IMR-90 (cell line): ENCODE measurements around the gene RIPOR3. TPM values are rescaled to one million over a fixed set of nuclear protein-coding genes. Genes with fewer than 3 reads are reported as not detected.

Experiments
- ATAC-seq: fragments of 200-7000 bp; cut with Tn5 transposase; 2 replicates; pipeline ENCODE4 v1.9.1; 2020; ENCODE audit warnings: low read depth, mild to moderate bottlenecking, moderate library complexity
- BruUV-seq: library from RNA; stranded (reverse); fragments of 400-500 nt; replicated peaks from 2 replicates; lab custom pipeline; 2021; lab: Mats Ljungman, UMichigan
- CTCF ChIA-PET: fragments of 300-600 bp; formaldehyde crosslinking; extraction: SDS; loops from one replicate; lab custom pipeline; 2021; ENCODE audit warnings: antibody characterized with exemption; lab: Yijun Ruan, JAX
- POLR2A ChIA-PET: fragments of 300-600 bp; sonication (Branson Sonifier 250); formaldehyde crosslinking; loops from one replicate; lab custom pipeline; 2022; ENCODE audit warnings: antibody characterized with exemption; ENCODE audit not compliant: unreplicated experiment; lab: Charles Lee
- DNase-seq: peaks from one replicate; pipeline ENCODE4 v3.0.0; 2013
- H2AFZ ChIP-seq: replicated peaks from 2 replicates; pipeline ENCODE3; 2013; ENCODE audit warnings: low read length, mild to moderate bottlenecking; ENCODE audit not compliant: poor library complexity
- H2AK5ac ChIP-seq: 2 replicates; pipeline ENCODE4 v1.6.1; 2013; ENCODE audit warnings: low read depth, low read length, inconsistent platforms
- H2AK9ac ChIP-seq: replicated peaks from 2 replicates; pipeline ENCODE3; 2013; ENCODE audit warnings: mild to moderate bottlenecking, low read depth, low read length, moderate library complexity; ENCODE audit not compliant: poor library complexity
- H2BK120ac ChIP-seq: 2 replicates; pipeline ENCODE4 v1.6.1; 2013; ENCODE audit warnings: low read depth, low read length, inconsistent platforms
- H2BK15ac ChIP-seq: 3 replicates; pipeline ENCODE4 v1.6.1; 2013; ENCODE audit warnings: low read depth, low read length, inconsistent platforms
- H2BK20ac ChIP-seq: 2 replicates; pipeline ENCODE4 v1.6.1; 2013; ENCODE audit warnings: low read depth, mild to moderate bottlenecking, inconsistent platforms, low read length, moderate library complexity
- H2BK5ac ChIP-seq: 2 replicates; pipeline ENCODE4 v1.6.1; 2013; ENCODE audit warnings: mild to moderate bottlenecking, low read depth, low read length, inconsistent platforms; ENCODE audit not compliant: poor library complexity, severe bottlenecking
- H3K14ac ChIP-seq: replicated peaks from 2 replicates; pipeline ENCODE4 v1.6.1; 2013; ENCODE audit warnings: low read depth, low read length, inconsistent platforms
- H3K18ac ChIP-seq: 2 replicates; pipeline ENCODE4 v1.6.1; 2013; ENCODE audit warnings: low read depth, low read length, control low read depth
- H3K23ac ChIP-seq: 2 replicates; pipeline ENCODE4 v1.6.1; 2013; ENCODE audit warnings: low read depth, low read length, inconsistent platforms
- H3K27ac ChIP-seq: 2 replicates; pipeline ENCODE4 v1.5.1; 2013; ENCODE audit warnings: mild to moderate bottlenecking, control low read depth, low read length; ENCODE audit not compliant: insufficient read depth
- H3K27me3 ChIP-seq: 2 replicates; pipeline ENCODE4 v1.6.1; 2013; ENCODE audit warnings: low read length; ENCODE audit not compliant: control insufficient read depth, insufficient read depth
- H3K36me3 ChIP-seq: 2 replicates; pipeline ENCODE4 v1.6.1; 2013; ENCODE audit warnings: low read length, mixed read lengths; ENCODE audit not compliant: control insufficient read depth, insufficient read depth
- H3K4ac ChIP-seq: 2 replicates; pipeline ENCODE4 v1.6.1; 2013; ENCODE audit warnings: low read depth, low read length, inconsistent platforms
- H3K4me1 ChIP-seq: 2 replicates; pipeline ENCODE4 v1.6.1; 2013; ENCODE audit warnings: low read length, mixed read lengths; ENCODE audit not compliant: control insufficient read depth, insufficient read depth
- H3K4me2 ChIP-seq: 2 replicates; pipeline ENCODE4 v1.6.1; 2013; ENCODE audit warnings: low read depth, mild to moderate bottlenecking, control low read depth, low read length, moderate library complexity
- H3K4me3 ChIP-seq: 2 replicates; pipeline ENCODE4 v1.5.1; 2013; ENCODE audit warnings: low read depth, mild to moderate bottlenecking, control low read depth, low read length, moderate library complexity; ENCODE audit not compliant: insufficient read depth
- H3K56ac ChIP-seq: 2 replicates; pipeline ENCODE4 v1.6.1; 2013; ENCODE audit warnings: low read length, inconsistent platforms; ENCODE audit not compliant: insufficient read depth; ENCODE audit errors: extremely low read depth
- H3K79me1 ChIP-seq, 2 experiments: 2 replicates each; pipeline ENCODE4 v1.6.1; 2013; ENCODE audit warnings: low read length in 2 of 2, inconsistent platforms in 1 of 2, low read depth in 1 of 2
- H3K9ac ChIP-seq: 2 replicates; pipeline ENCODE4 v1.6.1; 2013; ENCODE audit warnings: low read depth, low read length, control low read depth
- H3K9me1 ChIP-seq: 2 replicates; pipeline ENCODE4 v1.6.1; 2013; ENCODE audit warnings: low read length, inconsistent platforms; ENCODE audit not compliant: insufficient read depth
- H3K9me3 ChIP-seq: 2 replicates; pipeline ENCODE4 v1.6.1; 2013; ENCODE audit warnings: low read length; ENCODE audit not compliant: control insufficient read depth, insufficient read depth
- H4K20me1 ChIP-seq: 2 replicates; pipeline ENCODE4 v1.6.1; 2013; ENCODE audit warnings: low read length, inconsistent platforms; ENCODE audit not compliant: insufficient read depth
- H4K5ac ChIP-seq: 2 replicates; pipeline ENCODE4 v1.6.1; 2013; ENCODE audit warnings: mild to moderate bottlenecking, low read depth, low read length, control low read depth
- H4K8ac ChIP-seq, 2 experiments: 2 replicates each; pipeline ENCODE4 v1.6.1; 2013; ENCODE audit warnings: low read depth in 2 of 2, low read length in 2 of 2, control low read depth in 1 of 2, inconsistent platforms in 1 of 2
- H4K91ac ChIP-seq: 2 replicates; pipeline ENCODE4 v1.6.1; 2013; ENCODE audit warnings: low read depth, low read length, inconsistent platforms; ENCODE audit not compliant: insufficient read depth
- CEBPB ChIP-seq: IDR thresholded peaks from 2 replicates; pipeline ENCODE4 v1.6.1; 2012; ENCODE audit warnings: low read depth, low read length, improper control_type of control experiment
- MAFK ChIP-seq: IDR thresholded peaks from 2 replicates; pipeline ENCODE4 v1.6.1; 2012; ENCODE audit warnings: low read depth, low read length, improper control_type of control experiment
- MAZ ChIP-seq: IDR thresholded peaks from 2 replicates; pipeline ENCODE4 v1.6.1; 2012; ENCODE audit warnings: low read depth, mild to moderate bottlenecking, low read length, improper control_type of control experiment, moderate library complexity, borderline replicate concordance
- RFX5 ChIP-seq: IDR thresholded peaks from 2 replicates; pipeline ENCODE4 v1.8.0; 2012; ENCODE audit warnings: low read depth, mild to moderate bottlenecking, low read length, moderate library complexity
- WGBS, 2 experiments: methylation state at CpG; one replicate each; pipeline versions ENCODE4 v1.1.5 to v1.1.7; 2013; ENCODE audit warnings: missing lambda C conversion rate in 2 of 2; ENCODE audit not compliant: insufficient read length in 1 of 2; ENCODE audit errors: extremely low coverage in 2 of 2; 5-methylcytosine and 5-hydroxymethylcytosine counted together
- dilution Hi-C: fragments of 300-500 bp; cut with HindIII; formaldehyde crosslinking; loops from one replicate; pipeline ENCODE4 v1.14.3; 2018; ENCODE audit warnings: low sequenced_read_pairs; ENCODE audit not compliant: unreplicated experiment
- in situ Hi-C: fragments of 300-500 bp; cut with MboI; formaldehyde crosslinking; loops from 3 replicates; pipeline ENCODE4 v1.14.3; 2019; ENCODE audit warnings: low sequenced_read_pairs, inconsistent platforms, mixed read lengths
- intact Hi-C: fragments of 100-400 bp; cut with micrococcal nuclease; formaldehyde crosslinking; loops from 2 replicates; pipeline ENCODE4 v1.10.0; 2022
- polyA plus RNA-seq, 3 experiments: library from polyadenylated mRNA; depleted of rRNA; stranded (reverse); fragments of >200 nt; gene quantifications; 2 replicates each; pipeline ENCODE4 v1.2.3, GENCODE V29; 2012; ENCODE audit warnings: low replicate concordance in 1 of 3
- total RNA-seq: library from RNA; depleted of rRNA; stranded (reverse); fragments of >200 nt; gene quantifications from 2 replicates; pipeline ENCODE4 v1.2.3, GENCODE V29; 2012
- TF ChIP-seq, protein P1 (sequence below): fragments of 150-350 bp; IDR thresholded peaks from 2 replicates; pipeline ENCODE4 v1.6.1; 2017; ENCODE audit warnings: mild to moderate bottlenecking, antibody characterized with exemption, low read length, low read depth
- TF ChIP-seq, protein P2 (sequence below): fragments of 150-350 bp; IDR thresholded peaks from 2 replicates; pipeline ENCODE4 v1.6.1; 2016; ENCODE audit warnings: low read depth, mild to moderate bottlenecking, low read length, moderate library complexity, borderline replicate concordance

Gene RIPOR3
- total and polyA plus RNA-seq, 2 of the 4 experiments (the other 2 are of a cell fraction) = 0.54 to 1.7 TPM

DNA sequence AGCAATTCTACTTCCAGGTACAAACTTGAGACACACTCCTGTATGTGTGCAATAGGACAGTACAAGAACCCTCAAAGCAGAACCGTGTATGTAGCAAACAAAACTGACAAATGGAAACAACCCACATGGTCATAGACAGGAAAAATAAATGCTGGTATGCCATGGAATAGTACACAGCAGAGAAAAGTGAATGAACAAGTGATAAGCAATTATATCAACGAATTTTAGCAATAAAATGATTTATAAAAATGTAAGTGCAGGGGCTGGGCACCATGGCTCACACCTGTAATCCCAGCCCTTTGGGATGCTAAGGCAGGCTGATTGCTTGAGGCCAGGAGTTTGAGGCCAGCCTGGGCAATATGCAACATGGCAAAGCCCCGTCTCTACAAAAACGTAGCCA, 9.3 kb downstream of the RIPOR3 start:
- ChIA-PET CTCF (no interaction called here), POLR2A (no interaction called here)
- Histone ChIP-seq H4K91ac (no peak overlapping the region), H3K9ac (no peak overlapping the region), H3K4me2 (no peak overlapping the region), H2BK20ac (no peak overlapping the region), H4K8ac (no peak overlapping the region), H3K23ac (no peak overlapping the region), H2AK9ac (no peak overlapping the region), H3K4me1 (peaks cover 9% of the 10 kb centered on the region; the same call in 1 of the 2 replicates), H3K4me3 (no peak overlapping the region), H3K14ac (no peak overlapping the region), H3K9me3 (no peaks in the 10 kb centered on the region), H3K27ac (no peak overlapping the region), H3K27me3 (no peaks in the 10 kb centered on the region), H3K79me1 (peaks cover 0 to 7% of the 10 kb centered on the region in 2 experiments; a peak in 1 of 4 replicates), H2AK5ac (no peak overlapping the region), H2AFZ (no peak overlapping the region), H3K36me3 (no peaks in the 10 kb centered on the region), H3K18ac (no peak overlapping the region), H2BK5ac (no peak overlapping the region), H3K56ac (no peak overlapping the region), H2BK15ac (no peak overlapping the region), H2BK120ac (no peak overlapping the region), H3K9me1 (peaks cover 13% of the 10 kb centered on the region), H3K4ac (no peak overlapping the region), H4K20me1 (0 out of 2 replicates have a peak, but pooled peaks cover 3% of the 10 kb centered on the region), H4K5ac (no peak overlapping the region)
- no CpG with 5 or more reads among the region's 4 CpGs for WGBS, 2 experiments
- dilution Hi-C loops (no loop called here), intact Hi-C loops (no loop called here), in situ Hi-C loops (no loop called here)
- BruUV-seq = no TSS peak
- no peak for ATAC-seq
- no peak for DNase-seq
- no peak for TF ChIP-seq RFX5
- TF ChIP-seq, protein P1, sequence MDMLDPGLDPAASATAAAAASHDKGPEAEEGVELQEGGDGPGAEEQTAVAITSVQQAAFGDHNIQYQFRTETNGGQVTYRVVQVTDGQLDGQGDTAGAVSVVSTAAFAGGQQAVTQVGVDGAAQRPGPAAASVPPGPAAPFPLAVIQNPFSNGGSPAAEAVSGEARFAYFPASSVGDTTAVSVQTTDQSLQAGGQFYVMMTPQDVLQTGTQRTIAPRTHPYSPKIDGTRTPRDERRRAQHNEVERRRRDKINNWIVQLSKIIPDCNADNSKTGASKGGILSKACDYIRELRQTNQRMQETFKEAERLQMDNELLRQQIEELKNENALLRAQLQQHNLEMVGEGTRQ = no peak
- TF ChIP-seq CEBPB = no peak
- no peak for TF ChIP-seq MAFK
- TF ChIP-seq MAZ = no peak
- TF ChIP-seq, protein P2, sequence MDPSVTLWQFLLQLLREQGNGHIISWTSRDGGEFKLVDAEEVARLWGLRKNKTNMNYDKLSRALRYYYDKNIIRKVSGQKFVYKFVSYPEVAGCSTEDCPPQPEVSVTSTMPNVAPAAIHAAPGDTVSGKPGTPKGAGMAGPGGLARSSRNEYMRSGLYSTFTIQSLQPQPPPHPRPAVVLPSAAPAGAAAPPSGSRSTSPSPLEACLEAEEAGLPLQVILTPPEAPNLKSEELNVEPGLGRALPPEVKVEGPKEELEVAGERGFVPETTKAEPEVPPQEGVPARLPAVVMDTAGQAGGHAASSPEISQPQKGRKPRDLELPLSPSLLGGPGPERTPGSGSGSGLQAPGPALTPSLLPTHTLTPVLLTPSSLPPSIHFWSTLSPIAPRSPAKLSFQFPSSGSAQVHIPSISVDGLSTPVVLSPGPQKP = no peak
